Natural killer cell (primary cell): ENCODE measurements around the gene MVB12B. TPM values are rescaled to one million over a fixed set of nuclear protein-coding genes. Genes with fewer than 3 reads are reported as not detected.

ENCODE experiments used
- ATAC-seq, 3 donors: fragments of 150-1000 bp in 2 of 3; fragments of 200-7000 bp in 1 of 3; cut with Tn5 transposase; 1 replicate in 1 of 3; 2 replicates in 2 of 3; pipeline ENCODE4 v1.10.0; 2021; ENCODE audit warnings: mild to moderate bottlenecking in 2 of 3, moderate library complexity in 2 of 3
- DNase-seq, 2 donors: peaks; one replicate each; pipeline versions ENCODE4 v3.0.0 to v3.0.0-alpha.2; 2013 to 2021; ENCODE audit warnings: mixed read lengths in 1 of 2
- H3K27ac ChIP-seq: one replicate; pipeline ENCODE4 v1.5.1; 2013; ENCODE audit warnings: mild to moderate bottlenecking, low read length
- H3K27me3 ChIP-seq: one replicate; pipeline ENCODE4 v1.6.1; 2013; ENCODE audit warnings: low read length; ENCODE audit not compliant: control insufficient read depth, insufficient read depth
- H3K36me3 ChIP-seq: one replicate; pipeline ENCODE4 v1.6.1; 2013; ENCODE audit warnings: low read length; ENCODE audit not compliant: control insufficient read depth, insufficient read depth
- H3K4me1 ChIP-seq: one replicate; pipeline ENCODE4 v1.6.1; 2013; ENCODE audit warnings: low read length; ENCODE audit not compliant: control insufficient read depth, insufficient read depth
- H3K4me3 ChIP-seq: one replicate; pipeline ENCODE4 v1.5.1; 2013; ENCODE audit warnings: low read length
- H3K9me3 ChIP-seq: one replicate; pipeline ENCODE4 v1.6.1; 2013; ENCODE audit warnings: low read length; ENCODE audit not compliant: control insufficient read depth, insufficient read depth
- H3K27ac Mint-ChIP-seq, 2 donors: one replicate each; pipeline ENCODE4 v1.8.0; 2022; ENCODE audit warnings: mild to moderate bottlenecking in 2 of 2, mixed read lengths in 2 of 2, moderate library complexity in 1 of 2
- H3K27me3 Mint-ChIP-seq, 2 donors: one replicate each; pipeline ENCODE4 v1.8.0; 2022; ENCODE audit warnings: low read depth in 2 of 2, mixed read lengths in 2 of 2
- H3K36me3 Mint-ChIP-seq: one replicate; pipeline ENCODE4 v1.8.0; 2022; ENCODE audit warnings: mixed read lengths
- H3K4me1 Mint-ChIP-seq, 2 donors: one replicate each; pipeline ENCODE4 v1.8.0; 2022; ENCODE audit warnings: mixed read lengths in 2 of 2
- H3K4me3 Mint-ChIP-seq: one replicate; pipeline ENCODE4 v1.8.0; 2022; ENCODE audit warnings: mild to moderate bottlenecking, moderate library complexity, mixed read lengths
- H3K9me3 Mint-ChIP-seq, 2 donors: one replicate each; pipeline ENCODE4 v1.8.0; 2022; ENCODE audit warnings: mixed read lengths in 2 of 2
- CTCF ChIP-seq: fragments of 200-600 bp; IDR thresholded peaks from one replicate; pipeline ENCODE4 v1.8.0; 2022; ENCODE audit warnings: antibody characterized with exemption
- WGBS: methylation state at CpG from one replicate; pipeline ENCODE4 v1.1.7; 2013; ENCODE audit warnings: missing lambda C conversion rate; ENCODE audit not compliant: insufficient coverage; 5-methylcytosine and 5-hydroxymethylcytosine counted together
- intact Hi-C: fragments of 100-400 bp; cut with micrococcal nuclease; formaldehyde crosslinking; loops from one replicate; pipeline ENCODE4 v1.14.2; 2022
- total RNA-seq, 4 donors: library from RNA; stranded (reverse); fragments of 120-200 nt in 1 of 4; gene quantifications; one replicate each; pipeline versions ENCODE4 v1.2.3 to v1.2.4, GENCODE V29; 2013 to 2022

Gene MVB12B
- total RNA-seq, 3 donors from 2014 or later (not counting 1 experiment from before 2014, with no cell fraction given) = 2.0 to 13.0 (median 7.8) TPM

- WGBS = 90% methylated on average over 34 of the region's 34 CpGs
- no peaks in the 10 kb centered on the region for H3K9me3 ChIP-seq
- ATAC-seq (no peak), DNase-seq (no peak)
- H3K27ac ChIP-seq = no peak overlapping the region
- Mint-ChIP-seq H3K27ac (no peak overlapping the region), H3K36me3 (no peaks in the 10 kb centered on the region), H3K4me3 (no peak overlapping the region), H3K27me3 (peaks cover 13% of the 10 kb centered on the region in 2 donors), H3K9me3 (no peaks in the 10 kb centered on the region), H3K4me1 (peaks cover 14 to 19% of the 10 kb centered on the region in 2 donors)
- TF ChIP-seq CTCF = no peak
- peaks cover 2% of the 10 kb centered on the region for H3K36me3 ChIP-seq
- intact Hi-C loops = no loop called here
- peaks cover 20% of the 10 kb centered on the region for H3K4me1 ChIP-seq
- peaks cover 10% of the 10 kb centered on the region for H3K27me3 ChIP-seq
- H3K4me3 ChIP-seq = no peak overlapping the region
Measured at GRCh38 chr9:126502417-126503332, 176.0 kb downstream of the MVB12B start.

- no peaks in the 10 kb centered on the region for H3K36me3 Mint-ChIP-seq
- peaks cover 13 to 15% of the 10 kb centered on the region in 2 donors for H3K27me3 Mint-ChIP-seq
- H3K4me3 ChIP-seq = no peak overlapping the region
- H3K27me3 ChIP-seq = peaks cover 10% of the 10 kb centered on the region
- TF ChIP-seq CTCF = no peak
- WGBS = 94% methylated on average over 28 of the region's 28 CpGs
- no peak for DNase-seq
- H3K4me1 ChIP-seq = peaks cover 20% of the 10 kb centered on the region
- no peak for ATAC-seq
- H3K27ac ChIP-seq = no peak overlapping the region
- H3K4me3 Mint-ChIP-seq = no peak overlapping the region
- H3K27ac Mint-ChIP-seq = no peak overlapping the region
- peaks cover 14 to 19% of the 10 kb centered on the region in 2 donors for H3K4me1 Mint-ChIP-seq
- H3K9me3 Mint-ChIP-seq = no peaks in the 10 kb centered on the region
- no peaks in the 10 kb centered on the region for H3K9me3 ChIP-seq
- intact Hi-C loops = no loop called here
- H3K36me3 ChIP-seq = peaks cover 2% of the 10 kb centered on the region
Measured at GRCh38 chr9:126503333-126504085, 176.9 kb downstream of the MVB12B start.

GRCh38 chr9:126504086-126504976 is 177.7 kb downstream of the MVB12B start:
- Mint-ChIP-seq H3K36me3 (no peaks in the 10 kb centered on the region), H3K9me3 (no peaks in the 10 kb centered on the region), H3K4me1 (peaks cover 7 to 14% of the 10 kb centered on the region in 2 donors), H3K27ac (no peak overlapping the region), H3K4me3 (no peak overlapping the region), H3K27me3 (peaks cover 13 to 21% of the 10 kb centered on the region in 2 donors)
- ATAC-seq = no peak
- H3K27ac ChIP-seq = no peak overlapping the region
- H3K4me1 ChIP-seq = peaks cover 13% of the 10 kb centered on the region
- H3K27me3 ChIP-seq = peaks cover 10% of the 10 kb centered on the region
- peaks cover 2% of the 10 kb centered on the region for H3K36me3 ChIP-seq
- no peaks in the 10 kb centered on the region for H3K9me3 ChIP-seq
- WGBS = 94% methylated on average over 31 of the region's 31 CpGs
- intact Hi-C loops = no loop called here
- DNase-seq = no peak
- no peak overlapping the region for H3K4me3 ChIP-seq
- no peak for TF ChIP-seq CTCF
